HG03354 (cell line): Measurements from ENCODE around the gene CXCR6.

Experiments
- ATAC-seq: cut with Tn5 transposase; IDR thresholded peaks from one replicate; pipeline ENCODE4 v1.9.1; 2021; ENCODE audit warnings: mild to moderate bottlenecking; ENCODE audit not compliant: unreplicated experiment, poor library complexity, severe bottlenecking

CXCR6 gene

GRCh38 chr3:45943207-45943846 is at the start of gene CXCR6:
TSS of gene CXCR6 (plus strand) at chr3:45943464. CDS start at chr3:45946482, 3,018 bp downstream.
- ATAC-seq = no peak

DNA sequence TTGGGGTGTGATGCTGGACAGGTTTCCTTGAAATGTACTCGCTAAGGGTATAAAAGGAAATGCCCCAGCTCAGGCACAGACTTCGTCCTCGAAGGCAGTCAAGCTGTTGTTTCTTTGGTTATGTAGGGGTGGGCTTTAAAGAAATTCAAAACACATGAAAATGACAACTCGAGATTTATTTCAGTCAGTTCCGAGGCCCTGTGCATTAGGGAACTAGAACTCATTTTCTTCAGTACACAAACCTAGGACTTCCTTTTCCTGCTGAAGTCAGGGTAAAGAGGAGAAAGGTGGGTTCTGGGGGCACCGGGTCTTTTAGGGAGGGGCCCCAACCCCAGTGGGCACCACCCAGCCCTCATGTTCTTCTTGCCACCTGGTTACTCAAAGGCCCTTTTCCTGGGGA is 49.2 kb upstream of the CXCR6 start:
- ATAC-seq = no peak

- ATAC-seq = no peak
These were observed 47.4 kb upstream of the CXCR6 start for GRCh38 chr3:45895686-45896468.

- ATAC-seq = no peak
These were observed 46.3 kb upstream of the CXCR6 start for GRCh38 chr3:45896956-45897355.

DNA sequence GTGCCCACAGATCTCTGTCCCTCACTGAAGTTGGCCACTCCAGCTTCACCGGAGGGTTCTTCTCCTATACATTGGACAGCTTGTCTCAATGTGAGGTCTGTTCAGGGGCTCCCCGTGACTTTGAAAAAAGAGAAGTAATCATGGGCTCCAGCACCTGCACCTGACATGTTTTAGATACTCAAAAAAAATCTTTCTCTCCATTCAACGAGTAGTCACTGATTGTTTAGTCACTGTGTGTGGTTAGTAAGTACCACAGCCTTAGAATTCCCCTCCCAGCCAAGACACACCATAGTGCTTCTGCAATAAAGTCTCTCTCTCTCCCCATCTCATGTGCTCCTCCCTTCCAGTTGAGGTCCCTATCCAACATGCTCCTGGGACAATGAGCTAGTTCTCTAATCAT is 38.3 kb upstream of the CXCR6 start:
- ATAC-seq = no peak

- ATAC-seq = no peak
These were observed 37.5 kb upstream of the CXCR6 start for GRCh38 chr3:45905755-45906154.

- ATAC-seq = no peak
These were observed 36.4 kb upstream of the CXCR6 start for GRCh38 chr3:45906681-45907407.

DNA sequence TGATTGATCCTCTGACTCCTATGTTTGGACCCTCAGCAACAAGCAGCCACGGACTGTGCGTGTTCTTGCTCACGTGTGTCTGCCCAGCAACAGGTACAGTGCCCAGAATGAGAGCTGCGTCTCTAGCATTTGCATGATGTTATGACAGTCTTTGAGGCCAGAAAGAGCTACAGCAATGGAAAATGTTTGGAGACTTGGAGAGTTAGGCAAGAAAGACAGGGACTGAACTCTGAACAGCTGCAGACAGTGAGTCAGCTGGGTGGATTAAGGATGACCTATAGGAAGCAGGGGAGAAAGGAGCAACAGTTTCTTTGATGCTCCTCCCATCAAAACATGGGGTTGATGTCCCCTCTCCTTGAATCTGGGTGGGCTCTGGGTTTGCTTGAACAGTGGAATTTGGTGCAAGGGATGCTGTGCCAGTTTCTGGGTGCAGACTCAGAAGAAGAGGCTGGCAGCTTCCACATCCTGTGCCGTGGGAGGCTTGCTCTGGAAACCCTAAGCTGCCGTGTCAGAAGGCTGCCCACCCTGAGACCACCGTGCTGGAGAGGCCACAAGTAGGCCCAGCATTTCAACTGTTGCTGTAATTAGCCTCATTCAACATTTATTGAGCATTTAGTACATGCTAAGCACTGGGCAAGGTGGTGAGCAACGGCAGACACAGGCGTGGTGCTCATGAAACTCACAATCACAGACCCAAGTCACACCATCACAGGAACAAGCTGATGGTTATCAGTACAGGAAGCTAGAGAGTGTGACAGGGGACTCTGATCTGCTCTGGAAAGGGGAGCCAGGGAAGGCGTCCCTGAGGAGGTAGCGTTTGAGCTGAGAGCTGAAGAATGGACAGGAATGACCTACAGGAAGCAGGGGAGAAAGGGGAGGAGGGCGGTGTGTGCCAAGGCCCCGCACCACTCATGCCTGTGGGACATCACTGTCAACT is 35.2 kb upstream of the CXCR6 start:
- ATAC-seq = no peak

DNA sequence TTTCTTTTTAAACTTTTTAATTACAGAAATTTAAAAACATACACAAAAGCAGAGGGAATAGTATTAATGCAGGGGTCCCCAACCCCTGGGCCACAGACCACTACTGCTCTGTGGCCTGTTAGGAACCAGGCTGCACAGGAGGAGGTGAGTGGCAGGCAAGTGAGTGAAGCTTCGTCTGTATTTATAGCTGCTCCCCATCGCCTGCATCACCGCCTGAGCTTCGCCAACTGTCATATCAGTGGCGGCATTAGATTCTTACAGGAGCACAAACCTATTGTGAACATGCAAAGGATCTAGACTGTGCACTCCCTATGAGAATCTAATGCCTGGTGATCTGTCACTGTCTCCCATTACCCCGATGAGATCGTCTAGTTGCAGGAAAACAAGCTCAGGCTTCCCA is 34.5 kb upstream of the CXCR6 start:
- no peak for ATAC-seq

- no peak for ATAC-seq
These were observed 33.7 kb upstream of the CXCR6 start for GRCh38 chr3:45909542-45909941.

- no peak for ATAC-seq
These were observed 32.4 kb upstream of the CXCR6 start for GRCh38 chr3:45910892-45911291.

DNA sequence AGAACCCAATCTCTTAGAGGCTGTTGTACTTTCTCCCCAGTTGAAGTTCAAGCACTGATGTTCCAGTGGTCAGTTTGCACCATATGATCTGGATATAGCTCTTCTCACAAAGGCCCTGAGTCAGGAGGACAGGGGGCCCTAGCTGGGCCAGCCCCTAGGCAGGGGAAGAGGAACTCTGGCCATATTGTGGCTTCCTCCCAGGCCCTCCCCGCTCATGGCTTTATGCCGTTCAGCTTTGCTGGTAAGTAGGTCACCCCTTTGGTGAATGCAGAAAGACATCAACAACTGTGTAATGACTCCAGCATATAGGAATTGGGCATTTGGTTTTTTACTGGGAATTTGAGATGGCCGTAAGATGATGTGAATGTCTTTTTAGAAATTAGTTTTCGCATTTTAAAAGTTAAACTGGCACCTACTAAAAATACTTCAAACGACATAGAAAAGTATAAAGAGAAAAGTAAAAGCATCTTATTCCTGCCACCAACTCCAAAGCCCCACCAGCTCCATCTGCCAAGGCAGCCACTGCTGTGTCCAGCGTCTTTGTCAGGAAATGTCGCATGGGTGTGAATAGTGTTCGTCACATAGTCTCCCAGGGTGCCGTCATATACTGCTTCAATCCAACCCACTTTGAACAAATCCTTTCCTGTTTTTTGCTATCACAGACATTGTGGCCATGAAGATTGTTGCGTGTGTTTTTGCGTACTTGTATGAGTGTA is 31.6 kb upstream of the CXCR6 start:
- no peak for ATAC-seq

DNA sequence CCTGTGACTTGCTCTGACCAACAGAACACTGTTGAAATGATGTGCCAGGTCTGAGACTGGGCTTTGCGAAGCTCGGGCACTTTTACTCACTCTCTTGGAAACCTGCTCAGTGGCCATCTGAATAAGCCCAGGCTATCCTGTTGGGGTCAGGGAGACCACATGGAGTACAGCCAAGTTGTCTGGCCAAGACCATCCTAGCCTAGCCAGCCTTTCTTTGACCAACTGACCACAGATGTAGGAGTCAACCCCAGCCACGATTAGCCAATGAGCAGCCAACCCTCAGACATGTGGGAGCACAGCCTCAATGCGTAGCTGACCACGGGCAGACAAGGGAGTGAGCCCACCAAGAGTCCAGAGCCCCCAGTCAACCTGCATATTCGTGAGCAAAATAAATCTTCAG is 30.8 kb upstream of the CXCR6 start:
- ATAC-seq = no peak

GRCh38 chr3:45914362-45915058 is 28.8 kb upstream of the CXCR6 start:
- ATAC-seq = no peak

DNA sequence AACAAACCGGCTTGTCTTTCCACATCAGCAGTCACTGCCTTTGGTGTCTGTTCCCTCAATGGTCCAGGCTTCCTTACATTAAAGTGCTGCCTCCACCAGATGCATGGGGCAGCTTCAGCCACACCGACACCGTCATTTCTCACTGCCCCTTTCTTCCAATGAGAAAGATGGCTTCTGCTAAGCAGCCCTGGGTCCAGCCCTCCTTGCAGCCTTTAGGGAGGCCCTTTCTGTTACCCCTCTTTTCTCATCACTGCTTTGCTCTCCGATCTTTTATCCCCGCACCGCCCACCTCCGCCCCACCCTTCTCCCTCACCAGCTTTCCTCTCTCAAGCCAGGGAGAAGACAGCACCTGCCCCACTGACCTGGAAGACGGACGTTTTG is 28.2 kb upstream of the CXCR6 start:
- ATAC-seq = no peak

DNA sequence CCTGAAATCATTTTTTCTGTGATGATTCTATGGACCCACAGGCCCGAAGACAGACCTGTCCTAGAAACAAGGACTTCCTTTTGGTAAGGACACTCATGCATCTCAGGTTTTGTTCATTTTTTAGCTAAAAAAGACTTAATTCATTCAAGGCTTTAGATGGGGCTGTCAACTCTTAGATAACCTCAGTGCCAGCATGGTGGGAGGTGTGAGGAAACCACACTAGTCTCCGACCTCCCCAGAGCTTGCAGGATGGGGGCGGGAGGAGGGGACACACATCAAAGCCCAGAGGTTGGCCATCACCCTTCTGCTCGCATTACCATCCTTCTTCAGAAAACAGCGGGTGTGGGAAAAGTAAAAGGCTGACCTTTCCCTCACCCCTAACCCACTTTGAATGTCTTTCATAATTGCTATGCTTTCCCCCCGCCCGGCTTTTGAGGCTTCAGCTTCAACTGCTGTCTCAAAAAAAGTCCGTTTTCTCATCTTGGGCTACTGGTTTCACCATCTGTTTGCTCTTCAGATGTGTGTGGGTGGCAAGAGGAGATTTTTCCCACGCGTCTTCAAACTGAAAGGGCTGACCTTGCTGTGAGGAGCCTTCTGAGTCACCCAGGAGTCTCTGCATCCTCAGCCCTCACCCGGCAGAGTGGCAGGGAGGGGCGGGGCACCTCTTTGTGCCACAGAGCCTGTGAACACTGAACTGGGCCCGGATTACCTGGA is 27.6 kb upstream of the CXCR6 start:
- ATAC-seq = peak; percentile 91

DNA sequence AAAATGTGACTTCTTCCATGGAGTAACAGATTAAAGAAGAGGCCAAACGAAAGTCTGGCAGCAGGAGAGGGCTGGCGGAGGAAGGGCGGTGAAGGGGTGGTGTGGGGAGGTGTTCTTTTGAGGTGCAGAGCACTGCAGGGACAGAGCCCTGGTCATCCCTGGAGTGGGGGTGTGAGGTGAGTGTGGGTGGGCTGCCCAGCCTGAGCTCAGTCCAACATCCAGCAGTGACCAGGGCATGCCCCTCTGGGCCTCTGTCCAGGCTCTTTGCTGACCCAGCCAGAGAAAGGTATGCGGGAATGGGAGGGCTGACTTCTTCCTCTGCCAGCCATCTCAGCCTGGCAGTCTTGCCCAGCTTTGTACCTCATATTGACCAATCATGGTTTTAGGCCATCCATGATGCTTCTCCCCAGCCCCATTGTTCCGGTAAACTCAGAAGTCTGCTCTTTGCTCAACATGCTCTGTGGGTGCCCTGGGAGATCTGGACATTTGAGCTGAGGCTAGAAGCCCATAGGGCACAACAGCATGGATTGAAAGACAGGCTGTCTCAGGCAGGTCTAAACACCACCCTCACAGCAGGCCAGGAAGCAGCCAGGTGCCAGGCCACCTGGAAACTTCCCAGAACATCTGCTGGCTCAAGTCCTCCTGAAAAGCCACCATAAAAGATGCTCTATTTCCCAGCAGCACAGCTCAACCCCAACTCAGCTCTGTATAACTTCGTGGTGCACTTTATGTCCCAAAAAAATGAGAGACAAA is 25.9 kb upstream of the CXCR6 start:
- no peak for ATAC-seq
